ENCODE data around the gene PABPN1.

The PABPN1 gene

DNA sequence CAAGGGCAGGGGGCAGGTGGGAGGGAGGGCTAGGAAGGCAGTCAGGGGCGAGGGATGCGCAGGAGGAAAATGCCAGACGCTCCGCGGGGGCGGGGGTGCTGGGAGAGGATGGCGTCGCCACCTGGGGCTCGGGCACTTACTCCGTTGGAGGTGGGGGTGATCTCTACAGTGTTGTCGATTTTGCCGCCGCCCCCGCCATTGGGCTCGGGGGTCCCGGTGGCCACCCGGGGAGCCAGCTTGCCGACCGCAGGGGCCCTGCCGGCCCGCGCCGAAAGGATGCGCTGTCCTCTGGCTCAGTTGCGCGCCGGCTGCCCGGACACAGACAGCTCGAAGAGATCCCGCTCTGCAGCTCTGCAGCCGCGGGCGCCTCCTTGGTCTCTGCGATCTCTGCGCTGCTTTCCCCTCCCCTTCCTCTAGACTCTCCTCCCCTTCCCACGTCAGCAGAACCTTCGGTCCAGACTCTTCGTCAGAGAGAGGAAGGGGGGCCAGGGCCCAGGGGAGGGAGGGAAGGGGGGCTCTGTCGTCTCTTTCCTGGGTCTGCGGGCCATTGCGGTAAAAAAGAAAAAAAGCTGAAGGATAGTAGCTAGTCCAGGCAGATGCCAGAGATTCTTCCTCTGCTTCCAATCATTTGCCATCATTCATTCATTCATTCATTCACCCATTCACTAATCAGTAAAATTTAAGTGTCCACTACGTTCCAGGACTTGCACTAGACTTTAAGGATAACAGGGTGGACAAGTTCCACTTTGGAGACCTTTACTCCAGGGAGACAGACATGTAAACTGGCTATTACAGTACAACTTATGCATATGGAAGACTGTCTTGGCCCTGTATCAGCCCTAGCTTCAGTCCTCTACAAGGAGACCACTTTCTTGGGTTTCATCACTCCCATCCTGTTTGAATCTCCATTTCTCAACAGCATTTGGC lies 31.5 kb downstream of the PABPN1 start, which contains the start of gene SLC22A17:
TSS of gene SLC22A17 (minus strand) at position 382 of the 927 bp plus-strand sequence.
- TF ChIP-seq, protein P1, sequence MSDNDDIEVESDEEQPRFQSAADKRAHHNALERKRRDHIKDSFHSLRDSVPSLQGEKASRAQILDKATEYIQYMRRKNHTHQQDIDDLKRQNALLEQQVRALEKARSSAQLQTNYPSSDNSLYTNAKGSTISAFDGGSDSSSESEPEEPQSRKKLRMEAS (IDR thresholded peaks at IDR 0.05) = no peak
- TF ChIP-seq REST (IDR thresholded peaks at IDR 0.05; ENCODE audit: low read depth) (no peak), ZBTB7A (IDR thresholded peaks at IDR 0.05; ENCODE audit: low read depth) (no peak), CREB1 (IDR thresholded peaks at IDR 0.05; ENCODE audit: low read depth) (no peak), EGR1 (IDR thresholded peaks at IDR 0.05) (no peak), RAD21 (IDR thresholded peaks at IDR 0.05; ENCODE audit: low read depth) (no peak), CEBPB (IDR thresholded peaks at IDR 0.05) (no peak), NFIC (IDR thresholded peaks at IDR 0.05) (no peak)
- TF ChIP-seq, protein P2, sequence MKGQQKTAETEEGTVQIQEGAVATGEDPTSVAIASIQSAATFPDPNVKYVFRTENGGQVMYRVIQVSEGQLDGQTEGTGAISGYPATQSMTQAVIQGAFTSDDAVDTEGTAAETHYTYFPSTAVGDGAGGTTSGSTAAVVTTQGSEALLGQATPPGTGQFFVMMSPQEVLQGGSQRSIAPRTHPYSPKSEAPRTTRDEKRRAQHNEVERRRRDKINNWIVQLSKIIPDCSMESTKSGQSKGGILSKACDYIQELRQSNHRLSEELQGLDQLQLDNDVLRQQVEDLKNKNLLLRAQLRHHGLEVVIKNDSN (IDR thresholded peaks at IDR 0.05) = no peak

DNA sequence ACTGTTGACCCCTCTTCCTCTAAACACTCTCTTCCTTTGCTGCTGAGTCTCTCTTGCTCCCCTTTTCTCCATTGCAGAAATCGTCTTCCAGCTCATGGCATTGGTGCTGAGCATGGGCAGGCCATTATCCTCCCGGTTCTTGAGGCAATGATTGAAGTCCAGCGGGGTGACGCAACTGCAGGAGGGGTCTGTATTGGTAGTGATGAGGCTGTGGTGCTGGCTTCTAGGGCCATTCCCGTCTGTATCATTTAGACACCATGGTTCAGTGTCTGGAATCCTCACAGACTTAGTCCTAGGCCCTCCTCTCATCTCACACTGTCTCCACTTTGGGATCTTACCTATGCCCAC lies 32.1 kb downstream of the PABPN1 start:
- TF ChIP-seq, protein P2 (IDR thresholded peaks at IDR 0.05) = no peak
- TF ChIP-seq CEBPB (IDR thresholded peaks at IDR 0.05) = no peak
- no peak for TF ChIP-seq EP300 (IDR thresholded peaks at IDR 0.05; ENCODE audit: borderline replicate concordance)
- no peak for TF ChIP-seq REST (IDR thresholded peaks at IDR 0.05; ENCODE audit: low read depth)
- TF ChIP-seq YY1 (IDR thresholded peaks at IDR 0.05; ENCODE audit: low read depth) = no peak
- no peak for TF ChIP-seq EGR1 (IDR thresholded peaks at IDR 0.05)
- no peak for TF ChIP-seq TEAD4 (IDR thresholded peaks at IDR 0.05)
- TF ChIP-seq ZBTB7A (IDR thresholded peaks at IDR 0.05; ENCODE audit: low read depth) = no peak
- TF ChIP-seq FOXM1 (IDR thresholded peaks at IDR 0.05; ENCODE audit: borderline replicate concordance, low read depth) = no peak
- no peak for TF ChIP-seq TCF12 (IDR thresholded peaks at IDR 0.05; ENCODE audit: low read depth)
- TF ChIP-seq, protein P1 (IDR thresholded peaks at IDR 0.05) = no peak
- TF ChIP-seq NFIC (IDR thresholded peaks at IDR 0.05) = no peak
- TF ChIP-seq RAD21 (IDR thresholded peaks at IDR 0.05; ENCODE audit: low read depth) = no peak
- no peak for TF ChIP-seq TAF1 (IDR thresholded peaks at IDR 0.05; ENCODE audit: low read depth)
- no peak for TF ChIP-seq CREB1 (IDR thresholded peaks at IDR 0.05; ENCODE audit: low read depth)

GRCh38 chr14:23354990-23355389 lies 33.7 kb downstream of the PABPN1 start:
- no peak for TF ChIP-seq EP300 (IDR thresholded peaks at IDR 0.05; ENCODE audit: borderline replicate concordance)
- TF ChIP-seq, protein P1 (IDR thresholded peaks at IDR 0.05) = no peak
- TF ChIP-seq YY1 (IDR thresholded peaks at IDR 0.05; ENCODE audit: low read depth) = no peak
- TF ChIP-seq REST (IDR thresholded peaks at IDR 0.05; ENCODE audit: low read depth) = no peak
- TF ChIP-seq CEBPB (IDR thresholded peaks at IDR 0.05) = no peak
- TF ChIP-seq ZBTB7A (IDR thresholded peaks at IDR 0.05; ENCODE audit: low read depth) = no peak
- no peak for TF ChIP-seq RAD21 (IDR thresholded peaks at IDR 0.05; ENCODE audit: low read depth)
- TF ChIP-seq TCF12 (IDR thresholded peaks at IDR 0.05; ENCODE audit: low read depth) = no peak
- TF ChIP-seq CREB1 (IDR thresholded peaks at IDR 0.05; ENCODE audit: low read depth) = no peak
- TF ChIP-seq, protein P2 (IDR thresholded peaks at IDR 0.05) = no peak
- no peak for TF ChIP-seq TEAD4 (IDR thresholded peaks at IDR 0.05)
- TF ChIP-seq FOXM1 (IDR thresholded peaks at IDR 0.05; ENCODE audit: borderline replicate concordance, low read depth) = no peak
- no peak for TF ChIP-seq NFIC (IDR thresholded peaks at IDR 0.05)
- no peak for TF ChIP-seq TAF1 (IDR thresholded peaks at IDR 0.05; ENCODE audit: low read depth)
- no peak for TF ChIP-seq EGR1 (IDR thresholded peaks at IDR 0.05)

Data from Ishikawa (cell line).